ENCODE measurements around the gene UGT1A10. TPM values are rescaled to one million over a fixed set of nuclear protein-coding genes. Genes with fewer than 3 reads are reported as not detected.

The UGT1A10 gene
- total RNA-seq, 2 donors from 2014 or later: 0.52 to 0.99 TPM

GRCh38 chr2:233692648-233693047 is 56.4 kb downstream of the UGT1A10 start, which contains the start of gene UGT1A6:
Gene UGT1A6 (plus strand): TSS chr2:233692890. CDS start chr2:233693005, 115 bp downstream.
- Histone ChIP-seq H3K4me1 (peaks cover 17% of the 10 kb centered on the region), H3K27ac (no peak within 1 kb of the TSS), H3K4me3 (no peak within 1 kb of the TSS), H3K36me3 (replicated peaks in 1 of 2; ENCODE audit: insufficient read depth in 1 of 2, low read depth in 2 of 2) (no peaks in the 10 kb centered on the region), H3K9me3 (no peaks in the 10 kb centered on the region), H3K27me3 (no peaks in the 10 kb centered on the region)
- TF ChIP-seq CTCF (IDR thresholded peaks at IDR 0.05): no peak
- no peak for TF ChIP-seq POLR2A (IDR thresholded peaks at IDR 0.05)
- intact Hi-C loops (cut with DNase I): no loop called here
- WGBS, 2 donors: 48 to 50% methylated on average over 4 of the region's 4 CpGs
- DNase-seq (peak in 1 of 4 donors; percentile 41), ATAC-seq (peak; percentile 86)

GRCh38 chr2:233693963-233694362 is 57.7 kb downstream of the UGT1A10 start:
- no peaks in the 10 kb centered on the region for H3K27me3 ChIP-seq
- peaks cover 17% of the 10 kb centered on the region for H3K4me1 ChIP-seq
- intact Hi-C loops (cut with DNase I): no loop called here
- no peak for TF ChIP-seq CTCF (IDR thresholded peaks at IDR 0.05)
- no peak for TF ChIP-seq POLR2A (IDR thresholded peaks at IDR 0.05)
- ATAC-seq (no peak), DNase-seq (no peak)
- no peak overlapping the region for H3K27ac ChIP-seq
- no peaks in the 10 kb centered on the region for H3K9me3 ChIP-seq
- WGBS, 2 donors: 74 to 80% methylated on average over 6 of the region's 6 CpGs
- H3K36me3 ChIP-seq (replicated peaks in 1 of 2; ENCODE audit: insufficient read depth in 1 of 2, low read depth in 2 of 2): no peaks in the 10 kb centered on the region
- no peak overlapping the region for H3K4me3 ChIP-seq

GRCh38 chr2:233698740-233699139 is 62.5 kb downstream of the UGT1A10 start:
- intact Hi-C loops (cut with DNase I): no loop called here
- ATAC-seq (no peak), DNase-seq (no peak)
- Histone ChIP-seq H3K27ac (no peak overlapping the region), H3K9me3 (no peaks in the 10 kb centered on the region), H3K27me3 (no peaks in the 10 kb centered on the region), H3K36me3 (replicated peaks in 1 of 2; ENCODE audit: insufficient read depth in 1 of 2, low read depth in 2 of 2) (no peaks in the 10 kb centered on the region), H3K4me3 (no peak overlapping the region), H3K4me1 (peaks cover 11% of the 10 kb centered on the region)
- 88 to 96% methylated on average over 4 of the region's 4 CpGs for WGBS, 2 donors
- TF ChIP-seq CTCF (IDR thresholded peaks at IDR 0.05): no peak
- no peak for TF ChIP-seq POLR2A (IDR thresholded peaks at IDR 0.05)

GRCh38 chr2:233699424-233700027 is 63.3 kb downstream of the UGT1A10 start:
- Histone ChIP-seq H3K9me3 (no peaks in the 10 kb centered on the region), H3K4me3 (no peak overlapping the region), H3K27me3 (no peaks in the 10 kb centered on the region), H3K27ac (peak overlapping the region in 3 of 4 donors; percentile 56 to 68 (median 57)), H3K36me3 (replicated peaks in 1 of 2; ENCODE audit: insufficient read depth in 1 of 2, low read depth in 2 of 2) (no peaks in the 10 kb centered on the region), H3K4me1 (peaks cover 11% of the 10 kb centered on the region)
- DNase-seq (no peak), ATAC-seq (no peak)
- intact Hi-C loops (cut with DNase I): no loop called here
- WGBS, 2 donors: 88% methylated on average over 8 of the region's 8 CpGs
- TF ChIP-seq CTCF (IDR thresholded peaks at IDR 0.05): no peak
- no peak for TF ChIP-seq POLR2A (IDR thresholded peaks at IDR 0.05)
